Fibroblast of the aortic adventitia (primary cell): ENCODE measurements around the gene GJD2. TPM values are rescaled to one million over a fixed set of nuclear protein-coding genes. Genes with fewer than 3 reads are reported as not detected.

Source experiments
- DNase-seq: peaks from one replicate; pipeline ENCODE4 v3.0.0-alpha.2; 2010; ENCODE audit warnings: low read depth
- H3K4me3 ChIP-seq: 2 replicates; pipeline ENCODE4 v1.5.1; 2011; ENCODE audit warnings: low read depth, mild to moderate bottlenecking, control low read depth, low read length, moderate library complexity
- total RNA-seq: library from RNA; depleted of rRNA; stranded (reverse); fragments of >200 nt; gene quantifications from 2 replicates; pipeline ENCODE4 v1.2.3, GENCODE V29; 2012; ENCODE audit warnings: low replicate concordance
- TF ChIP-seq, protein P1 (sequence below): IDR thresholded peaks from 2 replicates; pipeline ENCODE4 v1.5.1; 2011; ENCODE audit warnings: mild to moderate bottlenecking, low read length, control low read depth, inconsistent platforms; ENCODE audit not compliant: insufficient read depth

The GJD2 gene
- total RNA-seq, 1 donor, result not detected

DNA sequence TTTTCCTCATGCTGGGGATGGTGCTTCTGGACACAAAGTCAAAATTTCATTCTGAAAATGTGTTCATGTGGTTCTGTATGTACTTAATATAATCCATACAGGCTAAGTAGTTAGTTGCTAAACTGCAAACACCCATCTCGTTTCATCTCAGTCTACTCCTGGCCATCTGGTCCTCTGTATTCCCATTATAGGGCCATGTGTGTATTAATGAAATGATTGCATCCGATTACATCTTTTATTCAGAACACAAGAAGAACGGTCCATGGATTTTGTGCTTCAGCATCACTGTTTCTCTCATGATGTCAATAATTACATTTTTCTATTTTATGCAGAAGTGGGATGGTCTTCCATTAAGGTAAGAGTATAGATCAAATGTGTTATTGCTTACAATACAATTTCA, 6.1 kb upstream of the GJD2 start:
- no peak overlapping the region for H3K4me3 ChIP-seq
- DNase-seq, result no peak
- TF ChIP-seq, protein P1, sequence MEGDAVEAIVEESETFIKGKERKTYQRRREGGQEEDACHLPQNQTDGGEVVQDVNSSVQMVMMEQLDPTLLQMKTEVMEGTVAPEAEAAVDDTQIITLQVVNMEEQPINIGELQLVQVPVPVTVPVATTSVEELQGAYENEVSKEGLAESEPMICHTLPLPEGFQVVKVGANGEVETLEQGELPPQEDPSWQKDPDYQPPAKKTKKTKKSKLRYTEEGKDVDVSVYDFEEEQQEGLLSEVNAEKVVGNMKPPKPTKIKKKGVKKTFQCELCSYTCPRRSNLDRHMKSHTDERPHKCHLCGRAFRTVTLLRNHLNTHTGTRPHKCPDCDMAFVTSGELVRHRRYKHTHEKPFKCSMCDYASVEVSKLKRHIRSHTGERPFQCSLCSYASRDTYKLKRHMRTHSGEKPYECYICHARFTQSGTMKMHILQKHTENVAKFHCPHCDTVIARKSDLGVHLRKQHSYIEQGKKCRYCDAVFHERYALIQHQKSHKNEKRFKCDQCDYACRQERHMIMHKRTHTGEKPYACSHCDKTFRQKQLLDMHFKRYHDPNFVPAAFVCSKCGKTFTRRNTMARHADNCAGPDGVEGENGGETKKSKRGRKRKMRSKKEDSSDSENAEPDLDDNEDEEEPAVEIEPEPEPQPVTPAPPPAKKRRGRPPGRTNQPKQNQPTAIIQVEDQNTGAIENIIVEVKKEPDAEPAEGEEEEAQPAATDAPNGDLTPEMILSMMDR, result no peak

GRCh38 chr15:34759992-34760391, 5.2 kb upstream of the GJD2 start:
- H3K4me3 ChIP-seq, result no peak overlapping the region
- no peak for DNase-seq
- TF ChIP-seq, protein P1, result no peak

- H3K4me3 ChIP-seq, result no peak overlapping the region
- TF ChIP-seq, protein P1, result no peak
- DNase-seq, result no peak
Measured at GRCh38 chr15:34759347-34759746, 4.5 kb upstream of the GJD2 start.

- TF ChIP-seq, protein P1, result no peak
- no peak for DNase-seq
- no peak overlapping the region for H3K4me3 ChIP-seq
Measured at GRCh38 chr15:34757262-34757661, 2.5 kb upstream of the GJD2 start.

DNA sequence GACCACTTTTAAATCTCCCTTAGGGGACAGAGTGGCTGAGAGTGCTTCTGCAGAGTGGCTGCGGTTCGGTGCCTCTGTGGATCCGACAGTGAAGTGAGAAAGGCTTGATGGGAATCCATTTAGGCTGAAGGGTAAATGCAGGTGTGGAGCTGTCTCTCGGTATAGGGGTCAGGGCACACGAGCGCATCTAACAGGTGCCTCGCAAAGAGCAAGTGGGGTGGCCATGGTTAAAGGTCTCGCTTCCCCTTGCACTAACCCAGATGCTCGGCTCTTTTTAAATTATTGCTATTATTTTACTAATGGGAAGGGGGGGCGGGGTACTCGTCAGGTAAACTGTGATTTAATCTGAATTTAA, 598 bp upstream of the GJD2 start:
- TF ChIP-seq, protein P1, result no peak
- no peak for DNase-seq
- H3K4me3 ChIP-seq, result no peak overlapping the region

- TF ChIP-seq, protein P1, result no peak
- no peak overlapping the region for H3K4me3 ChIP-seq
- DNase-seq, result no peak
Measured at GRCh38 chr15:34754171-34754601, 612 bp downstream of the GJD2 start.

- no peak overlapping the region for H3K4me3 ChIP-seq
- TF ChIP-seq, protein P1, result no peak
- DNase-seq, result peak; percentile 50
Measured at GRCh38 chr15:34753236-34753894, 1.4 kb downstream of the GJD2 start.
